COLO668 (cell line): ENCODE results near the gene IL31RA.

Experiments used
- DNase-seq: peaks from one replicate; lab custom pipeline; 2025; ENCODE audit not compliant: unreplicated experiment; lab: John Stamatoyannopoulos, UW

Gene IL31RA

DNA sequence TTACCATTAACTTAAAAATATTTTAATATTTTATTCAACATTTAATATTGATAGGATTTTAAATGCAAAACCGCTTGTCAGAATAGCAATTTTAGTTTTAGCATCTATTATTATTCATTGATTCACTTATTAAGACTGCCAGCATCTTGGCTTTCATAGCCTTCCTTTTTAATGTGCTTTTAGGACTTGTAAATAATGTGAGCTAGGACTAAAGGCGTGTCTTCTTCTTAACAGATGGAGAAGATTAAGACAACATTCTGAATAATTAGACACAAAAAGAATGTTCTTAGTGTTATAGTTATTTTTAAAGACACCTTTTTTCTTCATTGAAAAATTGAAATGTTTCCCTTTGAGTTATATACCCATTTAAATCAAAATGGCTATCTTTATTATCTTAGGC, 6.9 kb downstream of the IL31RA start:
- no peak for DNase-seq

DNA sequence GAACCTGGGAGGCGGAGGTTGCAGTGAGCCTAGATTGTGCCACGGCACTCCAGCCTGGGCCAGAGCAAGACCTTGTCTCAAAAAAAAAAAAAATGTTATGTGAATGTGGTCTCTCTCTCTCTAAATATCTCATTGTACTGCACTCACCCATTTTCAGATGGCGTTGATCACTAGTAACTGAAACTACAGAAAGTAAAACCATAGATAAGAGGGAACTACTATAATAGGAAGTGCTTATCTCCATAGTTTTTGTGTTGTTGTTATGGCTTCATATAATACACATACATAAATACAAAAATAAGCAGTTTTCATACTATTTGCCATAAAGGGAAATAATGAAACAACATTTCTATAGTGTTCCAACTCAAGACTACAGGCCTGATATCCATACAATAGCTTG, 9.1 kb downstream of the IL31RA start:
- DNase-seq = no peak

DNA sequence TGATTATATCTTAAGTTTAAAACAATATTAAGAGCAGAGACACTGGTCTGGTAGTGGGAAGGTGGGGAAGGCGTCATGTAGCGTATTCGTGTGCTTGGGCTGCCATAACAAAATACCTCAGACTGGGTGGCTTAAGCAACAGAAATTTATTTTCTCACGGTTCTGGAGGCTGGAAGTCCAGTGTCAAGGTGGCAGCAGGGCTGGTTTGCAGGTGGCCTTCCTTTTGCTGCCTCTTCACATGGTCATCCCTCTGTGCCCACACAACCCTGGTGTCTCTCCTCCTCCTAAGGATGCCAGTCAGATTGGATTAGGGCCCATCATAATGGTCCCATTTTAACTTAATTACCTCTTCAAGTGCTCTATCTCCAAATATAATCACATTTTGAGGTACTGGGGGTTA, 9.6 kb downstream of the IL31RA start:
- no peak for DNase-seq

DNA sequence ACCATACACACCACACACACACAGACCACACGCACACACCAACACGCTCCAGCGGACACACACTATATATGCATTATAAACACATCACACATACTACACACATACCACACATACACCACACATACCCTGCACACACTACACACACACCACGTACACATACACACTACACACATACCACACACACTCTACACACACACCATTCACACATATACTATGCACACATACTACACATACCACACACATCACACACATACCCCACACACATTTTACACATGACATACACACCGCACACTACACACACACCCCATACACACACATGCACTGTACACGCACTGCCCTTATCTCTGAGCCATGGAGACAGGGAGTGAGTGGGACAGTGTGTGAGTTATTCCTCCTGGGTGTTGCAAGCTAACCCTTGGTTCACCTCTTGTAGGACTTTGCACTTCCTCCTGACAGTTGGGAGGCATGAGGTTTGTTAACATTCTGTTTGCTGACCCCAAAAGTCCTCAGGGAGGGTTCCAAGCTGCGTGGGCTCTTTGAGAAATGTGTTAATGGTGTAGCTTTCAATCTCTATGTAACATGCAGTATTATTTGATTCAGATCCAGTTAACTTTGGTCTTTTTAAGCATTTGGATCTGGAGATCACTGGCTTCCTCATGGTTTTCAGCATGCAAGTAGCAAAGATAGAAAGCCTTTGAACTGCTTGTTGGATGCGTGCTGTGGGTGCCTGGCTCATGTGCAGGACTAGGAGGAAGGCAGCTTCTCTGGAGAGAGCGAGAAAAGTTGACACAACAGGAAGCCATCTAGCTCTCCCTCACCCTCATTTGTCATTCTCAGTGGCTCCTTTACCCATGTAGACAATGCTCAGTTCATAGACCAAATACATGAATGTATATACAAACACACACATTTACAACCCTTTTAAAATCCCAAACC, 13.7 kb downstream of the IL31RA start:
- DNase-seq = no peak

DNA sequence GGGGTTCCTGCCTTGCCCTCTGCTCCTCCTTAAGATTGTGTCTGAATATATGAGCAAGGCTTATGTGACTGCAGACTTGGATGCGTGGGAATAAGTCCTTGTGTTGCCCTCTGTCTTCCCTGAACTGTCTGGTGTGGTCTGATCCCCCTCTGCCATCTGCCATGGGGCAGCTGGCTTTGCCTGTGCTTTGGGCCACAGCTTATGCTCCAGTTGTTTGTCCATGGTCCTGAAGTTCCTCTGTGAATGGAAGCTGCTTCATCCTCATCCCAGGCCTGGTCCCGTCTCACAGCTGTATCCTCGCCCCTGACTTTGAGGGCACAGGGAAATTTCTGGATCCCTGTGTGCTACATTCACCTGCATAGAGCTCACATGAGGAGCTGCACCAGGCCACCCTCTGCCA, 14.7 kb downstream of the IL31RA start:
- no peak for DNase-seq

DNA sequence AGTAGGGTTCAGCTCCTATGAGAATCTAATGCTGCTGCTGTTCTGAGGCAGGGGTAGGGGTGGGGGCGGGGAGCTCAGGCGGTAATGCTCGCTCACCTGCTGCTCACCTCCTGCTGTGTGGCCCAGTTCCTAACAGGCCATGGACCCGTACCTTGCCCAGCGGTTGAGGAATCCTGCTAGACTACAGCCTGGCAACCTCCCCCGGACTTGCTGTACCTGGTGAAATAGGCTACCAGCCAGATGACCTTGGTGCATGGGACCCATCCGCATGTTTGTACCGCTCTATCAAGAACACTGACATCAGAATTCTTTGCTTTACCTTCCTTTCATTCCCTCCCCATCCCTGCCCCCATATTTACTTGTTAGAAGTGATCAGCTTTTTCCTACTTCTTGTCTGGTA, 15.3 kb downstream of the IL31RA start:
- DNase-seq = no peak

DNA sequence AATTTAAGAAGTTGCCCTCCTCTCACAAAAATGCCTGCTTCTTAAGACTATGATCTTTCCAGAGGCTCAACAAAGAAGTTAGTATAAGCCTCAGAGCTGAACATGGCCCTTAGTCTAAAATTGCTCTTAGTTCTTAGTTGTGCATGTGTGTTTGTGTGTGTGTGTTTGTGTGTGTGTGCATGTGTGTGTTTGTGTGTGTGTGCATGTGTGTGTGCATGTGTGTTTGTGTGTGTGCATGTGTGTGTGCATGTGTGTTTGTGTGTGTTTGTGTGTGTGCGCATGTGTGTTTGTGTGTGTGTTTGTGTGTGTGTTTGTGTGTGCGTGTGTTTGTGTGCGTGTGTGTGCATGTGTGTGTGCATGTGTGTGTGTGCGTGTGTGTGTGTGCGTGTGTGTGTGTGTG, 15.8 kb downstream of the IL31RA start:
- no peak for DNase-seq

DNA sequence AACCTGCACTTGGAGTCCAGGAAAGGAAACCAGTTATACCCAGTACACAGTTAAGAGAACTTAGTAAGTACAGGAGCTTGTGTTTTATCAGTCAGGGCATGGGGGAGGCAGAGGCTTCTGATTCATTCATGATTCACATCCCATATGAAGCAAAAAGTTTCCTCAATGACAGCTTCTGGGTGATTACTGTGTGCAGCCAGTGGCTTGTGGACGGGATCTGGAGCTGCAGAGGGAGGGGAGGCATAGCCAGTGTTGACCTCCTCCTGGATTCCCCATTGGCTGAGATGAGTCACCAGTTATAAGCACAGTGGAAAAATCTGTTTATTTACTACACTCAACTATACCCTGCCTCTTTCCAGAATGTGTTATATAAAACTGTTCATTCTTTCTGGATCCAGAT, 17.7 kb downstream of the IL31RA start:
- DNase-seq = no peak

DNA sequence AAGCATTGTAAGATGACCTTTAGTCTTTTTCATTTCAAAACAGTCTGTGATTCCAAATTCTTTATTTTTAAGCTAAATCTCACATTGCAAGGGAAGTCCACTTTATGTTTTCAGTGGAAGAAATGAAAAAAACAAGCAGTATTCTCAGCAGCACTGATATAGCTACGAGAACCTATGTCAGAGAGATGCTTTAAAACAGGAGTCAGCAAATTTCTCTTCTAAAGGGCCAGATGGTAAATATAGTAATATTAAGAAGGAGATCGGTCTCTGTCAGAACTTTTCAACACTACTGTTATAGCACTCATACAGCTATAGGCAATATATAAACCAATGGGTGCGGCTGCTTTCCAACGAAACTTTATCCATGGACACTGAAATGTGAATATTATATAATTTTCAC, 18.7 kb downstream of the IL31RA start:
- no peak for DNase-seq

DNA sequence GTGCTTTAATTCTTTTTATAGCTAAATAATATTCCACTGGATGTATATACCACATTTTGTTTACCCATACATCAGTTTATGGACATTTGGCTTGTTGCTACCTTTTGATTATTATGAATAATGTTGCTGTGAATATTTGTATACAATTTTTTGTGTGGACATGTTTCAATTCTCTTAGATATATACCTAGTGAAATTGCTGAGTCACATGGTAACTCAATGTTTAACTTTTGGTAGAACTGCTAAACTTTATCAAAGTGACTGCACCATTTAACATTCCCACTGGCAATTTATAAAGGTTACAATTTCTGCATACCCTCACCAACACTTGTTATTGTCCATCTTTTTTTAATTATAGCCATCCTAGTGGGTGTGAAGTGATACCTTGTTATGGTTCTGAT, 22.1 kb downstream of the IL31RA start:
- DNase-seq = no peak

DNA sequence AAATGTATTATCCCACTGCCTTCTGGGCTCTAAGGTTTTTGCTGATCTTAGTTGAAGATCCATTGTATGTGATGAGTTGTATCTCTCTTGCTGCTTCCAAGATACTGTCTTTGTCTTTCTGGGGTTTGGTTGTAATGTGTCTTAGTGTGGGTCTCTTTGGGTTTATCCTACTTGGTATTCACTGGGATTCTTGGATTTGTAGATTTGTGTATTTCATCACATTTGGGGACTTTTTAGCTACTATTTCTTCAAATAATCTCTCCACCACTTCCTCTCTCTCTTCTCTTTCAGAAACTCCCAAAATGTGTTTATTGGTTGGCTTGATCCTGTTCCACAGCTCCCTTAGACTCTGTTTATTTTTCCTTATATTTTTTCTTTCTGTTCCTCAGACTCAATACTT, 26.5 kb downstream of the IL31RA start:
- DNase-seq = no peak

DNA sequence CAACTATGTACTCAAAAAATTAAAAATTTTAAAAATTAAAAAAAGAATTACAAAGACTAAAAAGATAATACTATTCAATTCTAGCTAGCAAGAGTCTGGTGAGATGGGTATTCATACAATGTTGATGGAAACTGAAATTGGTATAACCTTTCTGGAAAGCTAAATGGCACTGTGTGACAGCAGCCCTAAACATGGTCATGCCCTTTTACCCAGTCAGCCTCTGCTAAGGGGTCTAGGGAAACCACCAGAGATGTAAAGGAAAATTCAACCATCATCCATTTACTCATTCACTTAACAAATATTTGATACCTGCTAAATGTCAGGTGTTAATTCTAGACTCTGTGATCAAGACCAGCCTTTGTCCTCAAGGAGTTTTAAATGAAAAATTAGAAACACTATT, 29.3 kb downstream of the IL31RA start:
- no peak for DNase-seq

DNA sequence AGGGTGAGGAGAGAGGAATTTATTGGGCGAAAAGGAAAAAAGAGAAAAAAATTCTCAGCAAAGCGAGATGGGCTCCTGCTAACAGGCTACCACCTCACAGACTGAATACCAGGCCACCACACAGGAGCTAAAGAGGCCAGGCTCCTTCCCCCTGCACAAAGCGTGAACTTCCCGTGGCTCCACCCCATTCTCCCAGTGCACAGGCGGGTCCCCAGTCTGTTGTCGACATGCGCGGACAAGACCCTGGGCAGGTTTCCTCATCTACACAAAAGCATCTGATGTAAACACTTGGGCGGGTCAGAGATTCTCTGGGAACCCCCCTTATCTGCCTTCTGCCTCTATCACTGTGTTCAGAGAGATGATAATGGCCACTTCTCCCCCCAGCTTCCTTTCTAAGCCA, 34.2 kb downstream of the IL31RA start:
- no peak for DNase-seq

DNA sequence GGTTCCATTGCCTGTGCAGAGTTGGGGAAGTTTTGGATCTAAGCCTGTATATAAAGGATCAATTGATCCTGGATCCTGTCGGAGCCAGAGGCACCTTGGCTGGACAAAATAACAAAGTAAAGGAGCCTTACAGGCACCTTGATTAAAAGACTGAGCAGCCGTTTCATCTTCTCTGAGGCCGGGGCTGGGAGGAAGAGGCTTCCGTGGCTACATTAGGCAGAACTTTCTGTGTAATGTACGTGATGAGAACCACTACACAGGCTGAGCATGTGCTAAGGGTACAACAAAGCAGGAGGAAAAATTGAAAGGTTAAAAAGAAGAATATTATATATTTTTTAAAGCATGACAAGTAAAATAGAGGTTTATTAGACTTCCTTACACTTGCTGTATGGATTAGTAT, 37.0 kb downstream of the IL31RA start:
- DNase-seq = no peak

DNA sequence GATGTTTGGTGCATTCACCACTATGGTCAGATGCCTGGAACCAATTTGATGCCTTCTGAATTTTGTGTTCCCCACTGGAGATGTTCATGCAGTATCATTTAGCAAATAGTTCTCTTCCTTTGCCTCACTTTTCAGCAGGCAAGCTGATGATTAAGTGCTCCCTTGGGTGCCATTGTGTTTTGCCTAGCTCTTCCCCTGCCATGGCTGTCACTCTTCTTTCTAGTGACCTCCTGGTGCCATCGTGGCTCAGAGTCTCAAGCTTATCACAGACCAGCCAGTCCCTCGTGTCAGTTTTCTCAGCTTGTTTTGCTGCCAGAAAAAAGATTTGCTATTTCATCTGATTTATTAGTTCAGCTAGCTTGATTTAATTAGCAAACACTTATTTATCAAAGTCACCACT, 41.3 kb downstream of the IL31RA start:
- no peak for DNase-seq

DNA sequence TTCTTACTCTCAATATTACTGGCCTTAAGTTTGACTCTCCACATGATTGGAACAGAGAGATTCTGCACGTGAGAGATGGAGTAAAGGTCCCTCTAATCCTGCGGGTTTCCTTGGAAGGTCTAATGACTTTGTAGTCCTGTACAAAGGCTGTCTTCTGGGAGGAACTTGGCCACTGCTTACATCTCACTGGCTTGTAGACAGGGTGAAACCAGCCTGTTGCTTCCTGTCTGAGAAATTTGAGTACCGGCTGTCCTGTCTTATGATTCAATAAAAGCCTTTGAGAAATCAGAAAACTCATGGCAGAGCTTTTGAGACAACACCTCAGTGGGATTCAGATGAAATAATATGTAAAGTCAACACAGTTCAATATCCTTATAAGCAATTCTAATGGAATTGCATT, 43.0 kb downstream of the IL31RA start:
- no peak for DNase-seq

DNA sequence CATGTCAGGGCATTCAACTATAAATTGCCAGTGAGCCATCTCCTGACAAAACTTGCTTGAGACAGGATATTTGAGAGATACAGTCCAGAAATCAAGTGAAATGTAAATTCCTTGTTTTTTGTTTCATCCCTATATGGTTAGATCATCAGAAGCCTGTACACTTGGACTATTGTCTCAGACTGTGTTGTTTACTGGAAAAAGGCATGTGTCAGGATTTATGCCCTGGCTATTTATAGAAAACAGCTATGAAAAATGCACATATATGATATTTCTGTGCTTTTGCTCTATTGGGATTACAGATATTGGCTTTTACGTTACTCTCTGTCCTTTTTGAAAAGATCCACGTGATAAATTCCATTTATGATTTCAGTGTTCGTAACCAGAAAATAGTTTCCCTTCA, 44.2 kb downstream of the IL31RA start:
- no peak for DNase-seq

DNA sequence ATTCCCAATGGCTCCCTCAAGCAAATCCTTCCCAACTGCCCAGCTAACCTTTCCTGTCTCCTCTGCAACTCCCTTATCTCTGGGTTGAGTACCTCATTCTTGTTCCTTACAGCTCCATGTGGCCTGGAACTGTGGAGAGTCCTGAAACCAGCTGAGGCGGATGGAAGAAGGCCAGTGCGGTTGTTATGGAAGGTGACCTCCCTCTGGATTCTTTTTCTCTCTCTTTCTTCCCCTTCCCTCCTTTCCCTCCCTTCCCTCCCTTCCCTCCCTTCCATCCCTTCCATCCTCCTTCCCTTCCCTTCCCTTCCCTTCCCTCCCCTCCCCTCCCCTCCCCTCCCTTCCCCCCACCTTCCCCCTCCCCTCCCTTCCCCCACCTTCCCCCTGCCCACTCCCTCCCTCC, 45.1 kb downstream of the IL31RA start:
- DNase-seq = no peak

DNA sequence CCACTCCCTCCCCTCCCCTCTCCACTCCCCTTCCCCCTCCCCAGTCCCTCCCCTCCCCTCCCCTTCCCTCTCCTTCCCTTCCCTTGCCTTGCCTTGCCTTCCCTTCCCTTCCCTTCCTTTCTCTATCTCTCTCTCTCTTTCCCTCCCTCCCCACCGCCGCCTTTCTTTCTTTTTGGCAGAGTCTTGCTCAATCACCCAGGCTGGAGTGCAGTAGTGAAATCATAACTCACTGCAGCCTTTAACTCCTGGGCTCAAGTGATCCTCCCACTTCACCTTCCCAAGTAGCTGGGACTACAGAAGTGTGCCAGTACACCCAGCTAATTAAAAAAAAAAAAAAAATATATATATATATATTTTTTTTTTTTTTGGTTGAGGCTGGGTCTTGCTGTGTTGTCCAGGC, 45.5 kb downstream of the IL31RA start:
- DNase-seq = no peak

DNA sequence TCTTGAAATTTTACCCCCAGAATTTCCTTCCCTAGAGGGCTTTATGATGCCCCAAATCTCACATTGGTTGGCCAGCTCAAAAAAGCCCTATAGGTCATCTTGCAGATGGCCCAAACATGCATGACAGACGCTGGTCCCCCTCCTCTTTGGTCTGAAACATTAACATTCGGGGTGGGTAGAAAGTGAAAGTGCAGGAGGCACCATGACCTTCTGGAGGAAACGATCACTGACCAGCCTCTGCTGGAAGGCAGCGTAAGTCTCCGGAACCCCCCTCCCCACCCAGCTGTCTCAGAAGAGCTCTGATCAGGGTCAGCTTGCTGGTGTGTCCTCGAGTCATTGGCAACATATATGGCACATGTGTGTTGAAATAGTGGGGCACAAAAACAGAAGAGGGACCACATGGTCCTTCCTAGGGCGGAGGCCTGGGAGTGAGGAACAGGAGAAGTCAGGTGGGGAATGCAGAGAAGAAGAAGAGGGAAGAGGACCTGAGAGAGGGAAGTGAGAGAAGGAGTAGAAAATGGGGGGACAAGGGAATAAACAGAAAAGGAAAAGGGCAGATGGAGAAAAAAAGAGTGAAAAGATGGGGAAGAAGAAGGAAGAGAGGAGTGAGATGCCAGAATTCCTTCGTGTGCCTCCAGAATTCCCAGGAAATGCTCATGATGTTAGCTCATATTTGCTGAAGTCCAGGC, 46.2 kb downstream of the IL31RA start:
- no peak for DNase-seq

DNA sequence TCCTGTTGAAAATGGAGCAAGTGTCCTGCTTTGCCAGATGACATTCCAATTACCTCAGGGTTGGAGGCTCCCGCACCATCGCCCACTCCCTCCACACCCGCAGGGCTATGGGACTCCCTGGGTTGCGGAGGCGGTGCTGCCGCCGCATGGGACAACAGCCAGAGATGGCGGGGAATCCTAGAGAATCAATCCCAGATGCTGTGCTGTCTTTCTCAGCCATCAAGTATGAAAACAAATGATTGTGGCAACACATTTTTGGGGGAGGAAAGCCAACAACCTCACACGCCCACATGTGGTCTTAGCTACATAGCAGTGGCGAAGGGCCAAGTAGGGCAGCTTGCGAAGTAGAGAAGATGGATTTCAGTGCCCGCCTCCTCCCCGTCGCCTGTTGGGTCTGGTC, 46.7 kb downstream of the IL31RA start:
- DNase-seq = no peak

DNA sequence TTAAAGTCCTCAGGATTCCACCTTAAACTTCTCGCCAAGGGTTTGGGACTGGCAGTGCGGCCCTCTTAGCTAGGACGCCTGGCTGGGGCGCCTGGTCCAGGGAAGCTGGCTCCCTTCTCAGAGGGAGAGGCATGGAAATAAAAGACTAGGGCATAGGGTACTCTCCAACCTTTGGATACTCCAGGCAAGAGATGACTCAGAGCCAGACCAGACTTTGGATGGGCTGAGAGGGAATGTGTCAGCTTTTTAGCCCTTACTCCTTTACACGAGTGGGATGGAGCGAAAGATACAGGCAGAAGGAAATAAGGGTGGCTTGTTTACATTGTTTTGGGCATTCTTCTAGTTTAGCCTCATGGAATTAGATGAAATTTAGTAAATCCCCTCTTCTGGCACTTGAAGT, 48.2 kb downstream of the IL31RA start:
- DNase-seq = no peak

DNA sequence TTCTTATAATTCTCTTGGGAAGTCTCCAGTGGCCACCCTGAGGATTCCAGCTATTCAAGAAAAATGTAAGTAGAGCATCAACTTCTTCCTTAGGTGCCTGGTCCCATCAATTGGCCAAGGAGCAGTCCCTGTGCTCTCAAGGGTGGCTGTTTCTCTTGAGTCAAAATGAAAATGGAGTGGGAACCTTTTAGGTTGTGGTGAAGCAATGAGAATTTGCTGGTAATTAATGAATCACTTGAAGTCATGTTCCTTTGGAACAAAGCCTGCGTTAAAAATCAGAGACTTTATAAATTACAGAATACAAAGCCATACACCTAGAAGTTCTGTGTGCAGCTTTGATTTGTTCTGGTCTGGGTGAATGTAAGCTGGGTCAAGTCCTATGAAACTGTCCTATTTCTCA, 48.9 kb downstream of the IL31RA start:
- DNase-seq = no peak
